Measurements from ENCODE around the gene ST7.

GRCh38 chr7:116999311-116999710 is 46.0 kb downstream of the ST7 start:
- TF ChIP-seq MYC (IDR thresholded peaks at IDR 0.05; ENCODE audit: low read depth, low read length) (no peak), POLR2A (IDR thresholded peaks at IDR 0.05; ENCODE audit: extremely low read depth, insufficient read length) (no peak), CTCF (IDR thresholded peaks at IDR 0.05; ENCODE audit: low read depth, low read length) (no peak), MAX (IDR thresholded peaks at IDR 0.05; ENCODE audit: low read depth, low read length) (no peak)
